ENCODE results near the gene PHF21A. TPM values are rescaled to one million over a fixed set of nuclear protein-coding genes. Genes with fewer than 3 reads are reported as not detected.
A peak's percentile ranks its signal among the peaks of the same experiment; 100 is the strongest.

The PHF21A gene
- total and polyA plus RNA-seq, 2 of the 13 experiments (the other 11 are each of a cell fraction or from before 2014, with no cell fraction given) = 4.1 to 34.6 TPM

DNA sequence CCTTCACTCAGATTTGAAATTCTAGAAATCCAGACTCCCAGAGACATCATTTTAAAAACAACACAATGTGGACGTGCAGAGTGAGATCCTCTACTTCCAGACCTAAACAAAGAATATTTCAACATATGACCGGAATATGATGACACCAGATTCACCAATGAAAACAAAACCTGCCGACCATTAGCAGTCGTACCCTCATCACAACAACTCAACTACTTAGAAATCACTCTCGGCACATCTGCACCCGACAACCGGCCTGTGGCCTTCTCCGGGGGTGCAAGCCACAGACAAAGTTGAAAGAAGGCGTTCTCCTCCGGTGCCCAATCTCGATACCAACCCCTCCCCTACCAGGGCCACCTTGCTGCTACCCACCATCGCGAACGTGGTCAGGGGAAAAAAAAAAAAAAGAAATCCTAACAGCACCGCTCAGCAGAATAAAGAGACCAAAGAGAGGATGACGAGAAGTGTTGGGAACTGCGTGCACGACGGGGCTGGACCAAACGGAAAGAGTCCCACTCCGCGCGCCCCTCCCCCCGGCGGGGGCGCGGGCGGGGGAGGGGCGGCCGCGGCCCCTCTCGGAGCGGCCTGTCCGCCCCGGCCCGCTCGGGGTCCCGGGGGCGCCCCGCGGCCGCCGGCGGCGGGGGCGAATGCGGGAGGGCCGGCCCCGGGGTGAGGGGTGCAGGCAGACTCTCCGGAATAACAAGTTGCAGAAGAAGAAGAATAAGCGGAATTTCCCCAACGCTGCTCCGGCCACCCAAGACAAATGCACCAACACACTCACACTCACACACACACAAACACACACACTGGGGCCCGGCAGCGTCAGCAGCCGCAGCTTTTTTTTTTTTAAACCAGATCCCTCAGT lies 1.7 kb downstream of the PHF21A start (continued):
- TF ChIP-seq ZBTB14 (CRISPR knock-in tag; IDR thresholded peaks at IDR 0.05) = peak; percentile 66
- TF ChIP-seq ZBTB40 (IDR thresholded peaks at IDR 0.05) = no peak
- TF ChIP-seq ZBTB40 (CRISPR knock-in tag; IDR thresholded peaks at IDR 0.05) = no peak
- TF ChIP-seq ZNF761 (CRISPR knock-in tag; conservative IDR thresholded peaks at IDR 0.05) = 0 out of 2 replicates have a peak, but pooled peaks have one; percentile 35
- TF ChIP-seq RELA (CRISPR knock-in tag; IDR thresholded peaks at IDR 0.05) = no peak
- no peak for TF ChIP-seq KDM4B (CRISPR knock-in tag; IDR thresholded peaks at IDR 0.05)
- TF ChIP-seq ZSCAN9 (CRISPR knock-in tag; IDR thresholded peaks at IDR 0.05; ENCODE audit: borderline replicate concordance) = 0 out of 2 replicates have a peak, but pooled peaks have one; percentile 59
- no peak for TF ChIP-seq BHLHE40 (IDR thresholded peaks at IDR 0.05; ENCODE audit: low read length)
- TF ChIP-seq SMAD1 (CRISPR knock-in tag; IDR thresholded peaks at IDR 0.05; ENCODE audit: borderline replicate concordance, low read depth) = no peak
- no peak for TF ChIP-seq ZNF75D (CRISPR knock-in tag; IDR thresholded peaks at IDR 0.05; ENCODE audit: borderline replicate concordance)
- no peak for TF ChIP-seq ZNF337 (CRISPR knock-in tag; IDR thresholded peaks at IDR 0.05; ENCODE audit: borderline replicate concordance, low read depth)
- no peak for TF ChIP-seq FOXA1 (IDR thresholded peaks at IDR 0.05)
- 0 out of 2 replicates have a peak, but pooled peaks have one; percentile 22 for TF ChIP-seq FOXA1 (CRISPR knock-in tag; IDR thresholded peaks at IDR 0.05)
- TF ChIP-seq FOXC1 (CRISPR knock-in tag; IDR thresholded peaks at IDR 0.05; ENCODE audit: borderline replicate concordance) = no peak
